HepG2 (cell line): ENCODE data around the gene COL18A1.
"Not testable (repeated sequence)": the region's sequence is repeated elsewhere in the genome, so short reads cannot be mapped to it uniquely, and the experiment has no call there.

Experiments used
- POLR2A ChIP-seq, 2 experiments: IDR thresholded peaks; 2 replicates each; pipeline ENCODE4 v1.6.1; 2011; ENCODE audit warnings: low read depth in 2 of 2, low read length in 2 of 2, mild to moderate bottlenecking in 1 of 2, moderate library complexity in 1 of 2; ENCODE audit not compliant: insufficient read depth in 1 of 2
- ZNF383 ChIP-seq: sonication (generic); formaldehyde crosslinking; IDR thresholded peaks from 2 replicates; pipeline ENCODE4 v1.4.0; 2020; ENCODE audit warnings: missing genetic modification reagents, mild to moderate bottlenecking, borderline replicate concordance
- TF ChIP-seq, protein P1 (sequence below), 2 experiments: sonication (generic) in 1 of 2; formaldehyde crosslinking in 1 of 2; IDR thresholded peaks; 2 replicates each; pipeline versions ENCODE4 v1.5.1 to v1.6.1; 2011 to 2020; ENCODE audit warnings: borderline replicate concordance in 1 of 2, low read depth in 1 of 2, low read length in 1 of 2, mild to moderate bottlenecking in 1 of 2, missing genetic modification reagents in 1 of 2, moderate library complexity in 1 of 2
- TF ChIP-seq, protein P2 (sequence below): IDR thresholded peaks from 2 replicates; pipeline ENCODE4 v1.6.1; 2016

DNA sequence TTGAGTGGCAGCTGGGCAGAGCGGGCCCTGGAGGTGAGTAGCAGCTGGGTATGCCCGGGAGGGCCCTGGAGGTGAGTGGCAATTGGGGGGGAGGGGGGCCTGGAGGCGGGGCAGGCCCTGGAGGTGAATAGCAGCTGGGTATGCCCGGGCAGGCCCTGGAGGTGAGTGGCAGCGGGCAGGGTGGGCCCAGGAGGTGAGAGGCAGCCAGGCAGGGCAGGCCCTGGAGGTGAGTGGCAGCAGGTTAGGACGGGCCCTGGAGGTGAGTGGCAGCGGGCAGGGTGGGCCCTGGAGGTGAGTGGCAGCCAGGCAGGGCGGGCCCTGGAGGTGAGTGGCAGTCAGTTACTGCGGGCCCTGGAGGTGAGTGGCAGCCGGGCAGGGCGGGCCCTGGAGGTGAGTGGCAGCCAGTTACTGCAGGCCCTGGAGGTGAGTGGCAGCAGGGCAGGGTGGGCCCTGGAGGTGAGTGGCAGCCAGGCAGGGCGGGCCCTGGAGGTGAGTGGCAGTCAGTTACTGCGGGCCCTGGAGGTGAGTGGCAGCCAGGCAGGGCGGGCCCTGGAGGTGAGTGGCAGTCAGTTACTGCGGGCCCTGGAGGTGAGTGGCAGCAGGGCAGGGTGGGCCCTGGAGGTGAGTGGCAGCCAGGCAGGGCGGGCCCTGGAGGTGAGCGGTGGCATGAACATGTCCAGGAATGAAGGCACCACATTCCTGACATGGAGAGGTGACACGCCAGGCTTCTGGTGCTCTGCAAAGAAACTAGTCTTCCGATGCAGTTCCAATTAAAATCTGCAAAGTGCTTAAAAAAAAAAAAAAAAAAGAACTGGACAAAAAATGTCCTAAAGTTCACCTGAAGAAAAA lies 122.4 kb downstream of the COL18A1 start:
- TF ChIP-seq, protein P1, sequence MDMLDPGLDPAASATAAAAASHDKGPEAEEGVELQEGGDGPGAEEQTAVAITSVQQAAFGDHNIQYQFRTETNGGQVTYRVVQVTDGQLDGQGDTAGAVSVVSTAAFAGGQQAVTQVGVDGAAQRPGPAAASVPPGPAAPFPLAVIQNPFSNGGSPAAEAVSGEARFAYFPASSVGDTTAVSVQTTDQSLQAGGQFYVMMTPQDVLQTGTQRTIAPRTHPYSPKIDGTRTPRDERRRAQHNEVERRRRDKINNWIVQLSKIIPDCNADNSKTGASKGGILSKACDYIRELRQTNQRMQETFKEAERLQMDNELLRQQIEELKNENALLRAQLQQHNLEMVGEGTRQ (IDR thresholded peaks at IDR 0.05; ENCODE audit: low read depth, low read length), result not testable (repeated sequence)
- TF ChIP-seq, protein P1 (CRISPR knock-in tag; IDR thresholded peaks at IDR 0.05; ENCODE audit: borderline replicate concordance), result not testable (repeated sequence)
- TF ChIP-seq, protein P2, sequence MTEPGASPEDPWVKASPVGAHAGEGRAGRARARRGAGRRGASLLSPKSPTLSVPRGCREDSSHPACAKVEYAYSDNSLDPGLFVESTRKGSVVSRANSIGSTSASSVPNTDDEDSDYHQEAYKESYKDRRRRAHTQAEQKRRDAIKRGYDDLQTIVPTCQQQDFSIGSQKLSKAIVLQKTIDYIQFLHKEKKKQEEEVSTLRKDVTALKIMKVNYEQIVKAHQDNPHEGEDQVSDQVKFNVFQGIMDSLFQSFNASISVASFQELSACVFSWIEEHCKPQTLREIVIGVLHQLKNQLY (CRISPR knock-in tag), result not testable (repeated sequence)
- not testable (repeated sequence) for TF ChIP-seq ZNF383; POLR2A (IDR thresholded peaks at IDR 0.05; ENCODE audit: insufficient read depth in 1 of 2, low read depth in 2 of 2, low read length in 2 of 2)
